Epidermal melanocyte (primary cell): Measurements from ENCODE around the gene EDRF1.

Experiments used
- DNase-seq: peaks from one replicate; pipeline ENCODE4 v3.0.0; 2011; ENCODE audit warnings: low spot score; ENCODE audit not compliant: insufficient read length

Gene EDRF1

GRCh38 chr10:125788156-125789034 lies 68.9 kb downstream of the EDRF1 start:
- no peak for DNase-seq

DNA sequence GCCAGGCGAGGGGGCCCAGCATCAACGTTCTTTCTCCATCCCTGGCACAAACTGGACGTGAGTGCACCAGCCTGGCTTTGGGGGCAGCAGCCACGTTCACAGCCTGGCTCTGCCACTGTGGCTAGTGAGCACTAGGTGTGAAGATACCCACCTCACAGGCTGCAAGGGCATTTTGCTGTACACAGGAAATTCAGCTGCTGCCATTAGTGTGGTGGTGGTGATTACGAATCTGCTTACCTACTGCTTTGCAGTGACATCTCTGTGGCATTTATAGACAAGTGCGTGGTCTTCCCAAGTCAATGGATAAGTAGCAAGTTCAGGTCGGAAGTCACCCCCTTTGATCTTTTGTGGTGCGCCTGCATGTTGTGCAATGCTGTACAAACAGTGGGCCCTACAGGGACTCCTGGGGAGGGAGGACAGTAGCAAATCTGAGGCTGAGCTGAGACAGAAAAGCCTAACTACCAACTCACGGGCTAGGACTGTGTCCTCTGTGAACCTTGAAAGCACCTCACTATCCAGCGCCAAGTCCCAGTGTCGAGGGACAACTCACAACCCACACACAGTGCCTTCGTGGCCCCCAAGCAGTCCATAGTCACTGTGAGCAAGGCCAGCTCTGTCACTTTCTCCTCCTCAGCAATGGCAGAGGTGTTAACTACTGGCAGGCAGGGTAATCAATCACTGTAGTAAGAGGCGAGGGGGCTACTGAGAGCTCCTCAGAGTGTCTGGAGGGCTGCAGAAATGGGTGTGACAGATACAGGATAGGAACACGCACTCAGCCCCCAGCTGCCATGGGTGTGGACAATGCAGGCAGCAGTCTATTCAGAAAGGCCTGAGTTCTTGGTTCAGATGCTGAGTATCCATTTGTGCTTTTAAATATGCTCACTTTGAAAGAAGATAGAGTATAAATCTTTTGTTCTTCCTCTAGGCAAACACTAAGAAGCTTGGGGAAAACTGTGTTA lies 73.1 kb downstream of the EDRF1 start:
- DNase-seq, result no peak

GRCh38 chr10:125795128-125795527 lies 75.6 kb downstream of the EDRF1 start:
- DNase-seq, result peak; percentile 76

GRCh38 chr10:125795637-125796190 lies 76.2 kb downstream of the EDRF1 start:
- no peak for DNase-seq

DNA sequence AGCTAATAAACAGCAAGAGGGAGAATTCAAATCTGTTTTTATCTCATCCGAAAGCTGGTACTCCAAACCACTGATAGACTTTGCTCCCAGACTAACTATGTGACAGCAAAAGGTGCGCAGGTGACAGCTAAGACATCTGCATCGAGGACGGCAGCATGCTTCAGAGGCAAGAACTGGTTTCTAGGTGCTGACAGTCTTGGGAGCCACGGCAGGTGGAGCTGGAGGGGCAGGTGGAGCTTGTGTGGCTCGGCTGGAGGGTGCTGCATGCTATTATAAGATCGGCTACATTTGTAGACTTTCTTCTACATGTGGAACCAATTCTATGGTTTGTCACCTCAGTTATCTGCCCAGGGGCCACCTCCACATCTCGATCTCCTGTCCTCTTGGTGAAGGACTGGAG lies 77.9 kb downstream of the EDRF1 start:
- no peak for DNase-seq

GRCh38 chr10:125797994-125798662 lies 78.6 kb downstream of the EDRF1 start:
- DNase-seq, result no peak

DNA sequence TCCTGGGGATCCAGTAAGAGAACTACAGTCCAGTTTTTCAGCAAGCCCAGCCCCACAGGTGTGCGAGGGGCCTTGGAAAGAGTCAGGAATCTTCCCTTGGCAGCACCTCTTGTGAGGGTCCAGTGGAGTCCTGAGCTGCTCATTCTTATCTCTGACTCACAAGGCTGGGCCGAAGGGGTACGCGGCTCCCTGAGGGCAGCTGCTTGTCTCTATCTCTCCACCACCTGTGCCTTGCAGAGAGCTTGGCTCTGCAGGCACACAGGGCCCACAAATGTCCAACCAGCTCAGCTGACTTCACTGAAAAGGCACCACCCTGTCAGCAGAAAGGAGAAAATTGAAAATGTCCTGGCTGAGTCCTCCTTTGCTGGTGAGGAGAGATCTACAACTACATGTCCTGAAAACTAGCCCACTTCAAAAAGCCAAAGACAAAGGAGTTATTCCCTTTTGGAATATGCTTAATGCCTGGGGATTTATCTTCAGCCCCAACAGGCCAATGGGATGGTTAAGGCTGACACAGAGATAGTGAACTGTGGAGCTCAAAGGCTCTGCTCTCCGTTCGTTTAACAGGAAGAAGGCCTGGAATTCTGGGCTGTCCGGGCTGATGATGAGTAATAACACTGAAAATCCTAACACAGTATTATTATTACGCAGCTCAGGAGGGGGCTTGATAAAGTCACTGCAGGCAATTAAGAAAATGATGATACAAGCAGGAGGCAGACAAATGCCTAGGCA lies 80.1 kb downstream of the EDRF1 start:
- no peak for DNase-seq

- no peak for DNase-seq
Observed at GRCh38 chr10:125801574-125801973, 82.1 kb downstream of the EDRF1 start.

- DNase-seq, result no peak
Observed at GRCh38 chr10:125802131-125802530, 82.6 kb downstream of the EDRF1 start.

- no peak for DNase-seq
Observed at GRCh38 chr10:125802739-125803138, 83.2 kb downstream of the EDRF1 start.

DNA sequence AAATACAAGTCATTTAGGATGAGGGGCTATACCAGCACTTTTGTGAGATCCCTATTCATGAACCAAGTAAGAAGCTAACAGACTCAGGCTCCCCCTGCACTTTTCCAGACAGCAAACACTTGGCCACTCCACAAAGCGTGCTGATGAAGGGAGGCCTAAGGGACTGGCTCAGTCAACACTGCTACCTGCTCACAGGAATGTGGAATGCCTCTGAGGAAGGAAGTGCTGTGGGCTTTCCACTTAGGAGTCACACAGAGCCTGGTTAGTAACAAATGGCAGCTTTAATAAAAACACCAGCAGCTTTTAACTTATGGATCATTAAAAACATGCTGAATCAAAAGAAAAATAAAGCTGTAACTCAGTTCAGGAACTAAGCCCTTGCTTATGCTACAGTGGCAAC lies 88.5 kb downstream of the EDRF1 start:
- DNase-seq, result no peak

DNA sequence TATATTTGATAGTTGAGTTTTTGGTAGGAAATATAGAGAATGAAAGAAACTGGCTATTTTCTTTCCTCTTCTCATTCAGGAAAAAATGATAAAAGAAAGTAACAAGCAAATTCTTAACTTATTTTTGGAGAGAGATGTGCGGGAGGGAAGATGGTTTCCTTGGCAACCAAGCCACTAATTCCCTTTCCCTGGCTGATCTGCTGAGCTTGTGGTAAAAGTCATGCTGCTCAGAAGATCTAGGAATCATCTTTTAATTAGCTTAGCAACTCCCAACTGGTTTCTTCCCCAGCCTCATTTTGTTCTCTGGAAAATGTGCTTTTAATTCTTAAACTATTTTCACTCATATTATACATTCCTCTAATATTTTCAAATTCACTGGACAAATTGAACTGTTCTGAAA lies 91.7 kb downstream of the EDRF1 start:
- DNase-seq, result no peak

- no peak for DNase-seq
Observed at GRCh38 chr10:125812128-125812750, 92.7 kb downstream of the EDRF1 start.
